ENCODE results near the gene ATF6B. TPM values are rescaled to one million over a fixed set of nuclear protein-coding genes. Genes with fewer than 3 reads are reported as not detected.
A peak's percentile ranks its signal among the peaks of the same experiment; 100 is the strongest.

Gene ATF6B
- total RNA-seq, 4 donors from 2014 or later = 74.3 to 121 (median 102) TPM

- 88 to 89% methylated on average over 3 of the region's 3 CpGs for WGBS, 2 donors
These were observed 30.7 kb downstream of the ATF6B start for GRCh38 chr6:32097364-32097763.

GRCh38 chr6:32096394-32097258 lies 31.4 kb downstream of the ATF6B start:
- Histone ChIP-seq H3K27me3 (peaks cover 0 to 25% of the 10 kb centered on the region in 2 donors), H3K36me3 (peaks cover 0 to 30% (median 0%) of the 10 kb centered on the region in 3 donors), H3K9me3 (no peaks in the 10 kb centered on the region), H3K4me3 (peak overlapping the region in 1 of 4 donors; percentile 9), H3K27ac (peak overlapping the region in 1 of 4 donors; percentile 12), H3K4me1 (peaks cover 0 to 67% (median 12%) of the 10 kb centered on the region in 4 donors)
- WGBS, 2 donors = 26 to 41% methylated on average over 34 to 61 of the region's 90 CpGs
- TF ChIP-seq EP300 (IDR thresholded peaks at IDR 0.05) (no peak), POLR2A (IDR thresholded peaks at IDR 0.05) (no peak), CTCF (IDR thresholded peaks at IDR 0.05) (no peak)
- DNase-seq (ENCODE audit: low spot score in 2 of 2) = no peak

More at GRCh38 chr6:32097364-32097763, 30.7 kb downstream of the ATF6B start:
- no peak for TF ChIP-seq POLR2A (IDR thresholded peaks at IDR 0.05)
- TF ChIP-seq EP300 (IDR thresholded peaks at IDR 0.05) = no peak
- TF ChIP-seq CTCF (IDR thresholded peaks at IDR 0.05) = no peak
- no peak overlapping the region for H3K4me3 ChIP-seq
- DNase-seq (ENCODE audit: low spot score in 2 of 2) = no peak
- H3K27ac ChIP-seq = peak overlapping the region in 1 of 4 donors; percentile 12
- H3K36me3 ChIP-seq = peaks cover 0 to 30% (median 0%) of the 10 kb centered on the region in 3 donors
- peaks cover 0 to 60% (median 6%) of the 10 kb centered on the region in 4 donors for H3K4me1 ChIP-seq
- peaks cover 0 to 25% of the 10 kb centered on the region in 2 donors for H3K27me3 ChIP-seq
- H3K9me3 ChIP-seq = no peaks in the 10 kb centered on the region

GRCh38 chr6:32096087-32096393 lies 32.0 kb downstream of the ATF6B start:
- H3K36me3 ChIP-seq = peaks cover 0 to 30% (median 0%) of the 10 kb centered on the region in 3 donors
- no peak for TF ChIP-seq CTCF (IDR thresholded peaks at IDR 0.05)
- TF ChIP-seq POLR2A (IDR thresholded peaks at IDR 0.05) = no peak
- TF ChIP-seq EP300 (IDR thresholded peaks at IDR 0.05) = no peak
- DNase-seq (ENCODE audit: low spot score in 2 of 2) = no peak
- WGBS, 2 donors = 50 to 60% methylated on average over 2 to 8 of the region's 36 CpGs
- H3K4me3 ChIP-seq = peak overlapping the region in 1 of 4 donors; percentile 9
- H3K27ac ChIP-seq = peak overlapping the region in 1 of 4 donors; percentile 12
- peaks cover 0 to 25% of the 10 kb centered on the region in 2 donors for H3K27me3 ChIP-seq
- no peaks in the 10 kb centered on the region for H3K9me3 ChIP-seq
- peaks cover 0 to 71% (median 14%) of the 10 kb centered on the region in 4 donors for H3K4me1 ChIP-seq

- no peak for DNase-seq (ENCODE audit: low spot score in 2 of 2)
- H3K36me3 ChIP-seq = peaks cover 0 to 30% (median 0%) of the 10 kb centered on the region in 3 donors
- peaks cover 0 to 71% (median 15%) of the 10 kb centered on the region in 4 donors for H3K4me1 ChIP-seq
- TF ChIP-seq CTCF (IDR thresholded peaks at IDR 0.05) (no peak), EP300 (IDR thresholded peaks at IDR 0.05) (no peak), POLR2A (IDR thresholded peaks at IDR 0.05) (no peak)
- no peaks in the 10 kb centered on the region for H3K9me3 ChIP-seq
- WGBS, 2 donors = 76 to 78% methylated on average over 14 to 27 of the region's 30 CpGs
- H3K4me3 ChIP-seq = no peak overlapping the region
- H3K27ac ChIP-seq = peak overlapping the region in 2 of 4 donors; percentile 12 to 40
- peaks cover 0 to 25% of the 10 kb centered on the region in 2 donors for H3K27me3 ChIP-seq
These were observed 32.5 kb downstream of the ATF6B start for GRCh38 chr6:32095338-32096086.
